CD4-positive, alpha-beta memory T cell (primary cell): ENCODE data around the gene DSE. TPM values are rescaled to one million over a fixed set of nuclear protein-coding genes. Genes with fewer than 3 reads are reported as not detected.

Experiments
- CTCF ChIA-PET: fragments of 350-600 bp; sonication (Branson Sonifier 250); formaldehyde crosslinking; loops from one replicate; lab custom pipeline; 2021; ENCODE audit warnings: inconsistent platforms; ENCODE audit not compliant: partially characterized antibody; lab: Charles Lee
- POLR2A ChIA-PET: fragments of 350-600 bp; sonication (Branson Sonifier 250); formaldehyde crosslinking; loops from one replicate; lab custom pipeline; 2021; ENCODE audit not compliant: partially characterized antibody; lab: Charles Lee
- DNase-seq, 5 donors: peaks; one replicate each; pipeline versions ENCODE4 v3.0.0 to v3.0.0-alpha.2; 2020 to 2022; ENCODE audit warnings: mixed read lengths in 1 of 5
- H3K27ac ChIP-seq: one replicate; pipeline ENCODE4 v1.7.0; 2013; ENCODE audit warnings: low read depth, low read length
- H3K27me3 ChIP-seq: 2 replicates; pipeline ENCODE4 v1.7.0; 2013; ENCODE audit warnings: mild to moderate bottlenecking, low read length, moderate library complexity; ENCODE audit not compliant: insufficient read depth
- H3K36me3 ChIP-seq: 2 replicates; pipeline ENCODE4 v1.7.0; 2013; ENCODE audit warnings: mild to moderate bottlenecking, low read length, moderate library complexity; ENCODE audit not compliant: insufficient read depth
- H3K4me1 ChIP-seq: 2 replicates; pipeline ENCODE4 v1.7.0; 2013; ENCODE audit warnings: mild to moderate bottlenecking, low read length, moderate library complexity; ENCODE audit not compliant: insufficient read depth
- H3K4me3 ChIP-seq, 2 donors: one replicate each; pipeline ENCODE4 v1.7.0; 2013; ENCODE audit warnings: low read length in 2 of 2, mild to moderate bottlenecking in 1 of 2
- H3K9me3 ChIP-seq, 2 donors: one replicate each; pipeline ENCODE4 v1.7.0; 2013; ENCODE audit warnings: low read length in 2 of 2, control low read depth in 1 of 2; ENCODE audit not compliant: control insufficient read depth in 1 of 2
- H3K27ac Mint-ChIP-seq, 7 donors: one replicate each; pipeline ENCODE4 v1.8.0; 2020 to 2021; ENCODE audit warnings: mixed read lengths in 7 of 7, mild to moderate bottlenecking in 6 of 7, inconsistent platforms in 3 of 7, moderate library complexity in 3 of 7
- H3K27me3 Mint-ChIP-seq, 2 donors: one replicate each; pipeline ENCODE4 v1.8.0; 2020 to 2021; ENCODE audit warnings: mixed read lengths in 2 of 2
- H3K36me3 Mint-ChIP-seq, 2 donors: one replicate each; pipeline ENCODE4 v1.8.0; 2020 to 2021; ENCODE audit warnings: mixed read lengths in 2 of 2, inconsistent platforms in 1 of 2, mild to moderate bottlenecking in 1 of 2
- H3K4me1 Mint-ChIP-seq, 4 donors: one replicate each; pipeline ENCODE4 v1.8.0; 2020 to 2021; ENCODE audit warnings: mixed read lengths in 4 of 4, mild to moderate bottlenecking in 1 of 4
- H3K4me3 Mint-ChIP-seq, 8 donors: one replicate each; pipeline ENCODE4 v1.8.0; 2020 to 2021; ENCODE audit warnings: mixed read lengths in 8 of 8, mild to moderate bottlenecking in 7 of 8, moderate library complexity in 6 of 8, inconsistent platforms in 3 of 8
- H3K9me3 Mint-ChIP-seq, 8 donors: one replicate each; pipeline ENCODE4 v1.8.0; 2020 to 2021; ENCODE audit warnings: mixed read lengths in 8 of 8, mild to moderate bottlenecking in 5 of 8, inconsistent platforms in 3 of 8, moderate library complexity in 1 of 8
- intact Hi-C: fragments of 100-400 bp; cut with micrococcal nuclease; formaldehyde crosslinking; loops from one replicate; pipeline ENCODE4 v1.15.1; 2023
- polyA plus RNA-seq, 2 donors: library from polyadenylated mRNA; unstranded; fragments of 300-500 nt; fragmentation: Illumina TruSeq; gene quantifications; one replicate each; pipeline ENCODE4 v1.2.3, GENCODE V29; 2021
- total RNA-seq, 2 experiments: library from RNA; stranded (reverse); gene quantifications; one replicate each; pipeline ENCODE4 v1.2.3, GENCODE V29; 2021

Gene DSE
- total and polyA plus RNA-seq, 4 experiments from 2014 or later, result 1.9 to 9.0 (median 5.8) TPM

GRCh38 chr6:116392132-116393013 is 21.6 kb downstream of the DSE start:
- Histone ChIP-seq H3K27me3 (no peaks in the 10 kb centered on the region), H3K27ac (peak overlapping the region; percentile 54), H3K36me3 (no peaks in the 10 kb centered on the region), H3K4me3 (no peak overlapping the region), H3K9me3 (no peaks in the 10 kb centered on the region), H3K4me1 (peaks cover 46% of the 10 kb centered on the region)
- ChIA-PET POLR2A (interaction anchor here (1.1 to 1.2 kb wide), 2 partner anchors 113 to 178 kb away, joined by 3 read pairs; no protein-coding TSS in a partner anchor), CTCF (interaction anchor here (0.7 to 1.4 kb wide), 3 partner anchors 15 to 123 kb away, joined by 3 to 4 read pairs (median 3); no protein-coding TSS in a partner anchor)
- no peaks in the 10 kb centered on the region for H3K9me3 Mint-ChIP-seq
- intact Hi-C loops, result loop anchor here (2.0 kb wide), 1 partner anchor 22 kb away; the partner anchor contains the start of gene DSE
- peak overlapping the region in 7 of 8 donors; percentile 18 to 79 (median 54) for H3K4me3 Mint-ChIP-seq
- H3K4me1 Mint-ChIP-seq, result peaks cover 35 to 46% (median 39%) of the 10 kb centered on the region in 4 donors
- no peaks in the 10 kb centered on the region for H3K36me3 Mint-ChIP-seq
- H3K27me3 Mint-ChIP-seq, result no peaks in the 10 kb centered on the region
- H3K27ac Mint-ChIP-seq, result peak overlapping the region; percentile 71 to 99 (median 90)
- DNase-seq, result peak; percentile 35 to 81 (median 46)

- DNase-seq, result no peak
- H3K4me3 ChIP-seq, result no peak overlapping the region
- ChIA-PET POLR2A (interaction anchor here (1.1 to 1.2 kb wide), 2 partner anchors 114 to 177 kb away, joined by 3 read pairs; no protein-coding TSS in a partner anchor), CTCF (interaction anchor here (0.7 to 1.4 kb wide), 3 partner anchors 14 to 124 kb away, joined by 3 to 4 read pairs (median 3); no protein-coding TSS in a partner anchor)
- Mint-ChIP-seq H3K27ac (peak overlapping the region; percentile 61 to 99 (median 90)), H3K36me3 (no peaks in the 10 kb centered on the region), H3K4me3 (peak overlapping the region in 5 of 8 donors; percentile 17 to 66 (median 37)), H3K4me1 (peaks cover 34 to 42% (median 38%) of the 10 kb centered on the region in 4 donors), H3K9me3 (no peaks in the 10 kb centered on the region), H3K27me3 (no peaks in the 10 kb centered on the region)
- no peaks in the 10 kb centered on the region for H3K36me3 ChIP-seq
- no peaks in the 10 kb centered on the region for H3K9me3 ChIP-seq
- intact Hi-C loops, result loop anchor here (2.0 kb wide), 1 partner anchor 23 kb away; the partner anchor contains the start of gene DSE
- H3K27ac ChIP-seq, result no peak overlapping the region
- no peaks in the 10 kb centered on the region for H3K27me3 ChIP-seq
- H3K4me1 ChIP-seq, result peaks cover 40% of the 10 kb centered on the region
These were observed 22.7 kb downstream of the DSE start for GRCh38 chr6:116393430-116393829.

GRCh38 chr6:116395647-116396046 is 24.9 kb downstream of the DSE start:
- Mint-ChIP-seq H3K36me3 (peaks cover 0 to 3% of the 10 kb centered on the region in 2 donors), H3K4me1 (peaks cover 22 to 35% (median 26%) of the 10 kb centered on the region in 4 donors), H3K4me3 (no peak overlapping the region), H3K9me3 (no peaks in the 10 kb centered on the region), H3K27ac (peak overlapping the region in 2 of 7 donors; percentile 51 to 57), H3K27me3 (peaks cover 0 to 2% of the 10 kb centered on the region in 2 donors)
- Histone ChIP-seq H3K27me3 (no peaks in the 10 kb centered on the region), H3K4me3 (no peak overlapping the region), H3K4me1 (peaks cover 30% of the 10 kb centered on the region), H3K27ac (no peak overlapping the region), H3K9me3 (no peaks in the 10 kb centered on the region), H3K36me3 (no peaks in the 10 kb centered on the region)
- POLR2A ChIA-PET, result no interaction called here
- CTCF ChIA-PET, result no interaction called here
- no peak for DNase-seq
- intact Hi-C loops, result no loop called here

- H3K27ac ChIP-seq, result no peak overlapping the region
- CTCF ChIA-PET, result no interaction called here
- no peaks in the 10 kb centered on the region for H3K27me3 ChIP-seq
- intact Hi-C loops, result no loop called here
- H3K4me1 ChIP-seq, result peaks cover 24% of the 10 kb centered on the region
- peaks cover 0 to 3% of the 10 kb centered on the region in 2 donors for H3K36me3 Mint-ChIP-seq
- H3K4me1 Mint-ChIP-seq, result peaks cover 22 to 30% (median 22%) of the 10 kb centered on the region in 4 donors
- no peaks in the 10 kb centered on the region for H3K9me3 ChIP-seq
- H3K4me3 ChIP-seq, result no peak overlapping the region
- H3K9me3 Mint-ChIP-seq, result no peaks in the 10 kb centered on the region
- POLR2A ChIA-PET, result no interaction called here
- H3K27me3 Mint-ChIP-seq, result peaks cover 0 to 2% of the 10 kb centered on the region in 2 donors
- no peak for DNase-seq
- H3K36me3 ChIP-seq, result no peaks in the 10 kb centered on the region
- peak overlapping the region in 1 of 8 donors; percentile 31 for H3K4me3 Mint-ChIP-seq
- H3K27ac Mint-ChIP-seq, result peak overlapping the region in 2 of 7 donors; percentile 32 to 51
These were observed 25.7 kb downstream of the DSE start for GRCh38 chr6:116396441-116396840.

GRCh38 chr6:116397914-116398313 is 27.2 kb downstream of the DSE start:
- no peak overlapping the region for H3K27ac ChIP-seq
- Mint-ChIP-seq H3K36me3 (peaks cover 0 to 3% of the 10 kb centered on the region in 2 donors), H3K4me3 (no peak overlapping the region), H3K9me3 (no peaks in the 10 kb centered on the region), H3K27ac (peak overlapping the region in 1 of 7 donors; percentile 72), H3K27me3 (peaks cover 0 to 2% of the 10 kb centered on the region in 2 donors), H3K4me1 (peaks cover 12 to 20% (median 12%) of the 10 kb centered on the region in 4 donors)
- no peak overlapping the region for H3K4me3 ChIP-seq
- no peaks in the 10 kb centered on the region for H3K36me3 ChIP-seq
- no peaks in the 10 kb centered on the region for H3K9me3 ChIP-seq
- peaks cover 12% of the 10 kb centered on the region for H3K4me1 ChIP-seq
- intact Hi-C loops, result no loop called here
- DNase-seq, result no peak
- no peaks in the 10 kb centered on the region for H3K27me3 ChIP-seq
- POLR2A ChIA-PET, result no interaction called here
- CTCF ChIA-PET, result no interaction called here

GRCh38 chr6:116398316-116399010 is 27.7 kb downstream of the DSE start:
- H3K9me3 Mint-ChIP-seq, result no peaks in the 10 kb centered on the region
- no peaks in the 10 kb centered on the region for H3K9me3 ChIP-seq
- POLR2A ChIA-PET, result no interaction called here
- peaks cover 0 to 2% of the 10 kb centered on the region in 2 donors for H3K27me3 Mint-ChIP-seq
- H3K27ac ChIP-seq, result no peak overlapping the region
- H3K27ac Mint-ChIP-seq, result peak overlapping the region in 3 of 7 donors; percentile 51 to 87 (median 72)
- H3K36me3 Mint-ChIP-seq, result peaks cover 0 to 3% of the 10 kb centered on the region in 2 donors
- H3K4me1 Mint-ChIP-seq, result peaks cover 6 to 16% (median 7%) of the 10 kb centered on the region in 4 donors
- H3K4me3 Mint-ChIP-seq, result no peak overlapping the region
- no peaks in the 10 kb centered on the region for H3K36me3 ChIP-seq
- intact Hi-C loops, result no loop called here
- no peak for DNase-seq
- H3K27me3 ChIP-seq, result no peaks in the 10 kb centered on the region
- peaks cover 7% of the 10 kb centered on the region for H3K4me1 ChIP-seq
- CTCF ChIA-PET, result no interaction called here
- no peak overlapping the region for H3K4me3 ChIP-seq
